ENCODE data around the gene CEP170B.
"Not testable (repeated sequence)": the region's sequence is repeated elsewhere in the genome, so short reads cannot be mapped to it uniquely, and the experiment has no call there.

Gene CEP170B

GRCh38 chr14:104882325-104882973 lies 17.4 kb downstream of the CEP170B start:
- Histone ChIP-seq H3K4me1 (ENCODE audit: control insufficient read depth, low read depth, low read length) (no peaks in the 10 kb centered on the region), H3K4me3 (ENCODE audit: low read length) (no peak overlapping the region), H3K27me3 (ENCODE audit: insufficient read depth, low read length, poor library complexity) (no peaks in the 10 kb centered on the region), H4K5ac (ENCODE audit: low read length) (no peak overlapping the region), H3K79me1 (ENCODE audit: low read length) (no peaks in the 10 kb centered on the region), H3K79me2 (ENCODE audit: control insufficient read depth, insufficient read depth, low read length) (no peaks in the 10 kb centered on the region), H2BK15ac (replicated peaks; ENCODE audit: low read depth) (no peak overlapping the region), H3K23ac (ENCODE audit: low read length) (no peak overlapping the region), H3K4me2 (ENCODE audit: low read length) (no peak overlapping the region), H3K36me3 (ENCODE audit: control insufficient read depth, insufficient read depth, low read length) (no peaks in the 10 kb centered on the region), H2BK5ac (ENCODE audit: low read length) (no peak overlapping the region), H4K8ac (ENCODE audit: low read depth, low read length) (no peak overlapping the region), H2AK5ac (ENCODE audit: low read length) (no peak overlapping the region), H3K4ac (ENCODE audit: low read depth, low read length) (no peak overlapping the region), H3K27ac (ENCODE audit: low read depth, low read length) (no peak overlapping the region), H2BK120ac (ENCODE audit: low read depth, low read length) (no peak overlapping the region), H3K56ac (ENCODE audit: low read length) (no peak overlapping the region), H3K18ac (ENCODE audit: low read length) (no peak overlapping the region), H3K9ac (ENCODE audit: low read length) (no peak overlapping the region)
- DNase-seq, result peak; percentile 74
- no CpG with 5 or more reads among the region's 13 CpGs for WGBS (ENCODE audit: extremely low coverage, insufficient coverage, low lambda C conversion rate)

GRCh38 chr14:104882991-104883660 lies 18.1 kb downstream of the CEP170B start:
- no peak for DNase-seq
- no peak overlapping the region for H4K5ac ChIP-seq (ENCODE audit: low read length)
- no peak overlapping the region for H2BK120ac ChIP-seq (ENCODE audit: low read depth, low read length)

GRCh38 chr14:104883681-104884361 lies 18.8 kb downstream of the CEP170B start:
- no peak overlapping the region for H2BK15ac ChIP-seq (replicated peaks; ENCODE audit: low read depth)
- no peak overlapping the region for H3K27ac ChIP-seq (ENCODE audit: low read depth, low read length)
- no peaks in the 10 kb centered on the region for H3K79me1 ChIP-seq (ENCODE audit: low read length)
- H4K8ac ChIP-seq (ENCODE audit: low read depth, low read length), result no peak overlapping the region
- H3K36me3 ChIP-seq (ENCODE audit: control insufficient read depth, insufficient read depth, low read length), result no peaks in the 10 kb centered on the region
- H4K5ac ChIP-seq (ENCODE audit: low read length), result no peak overlapping the region
- no peak for DNase-seq
- no peak overlapping the region for H2BK5ac ChIP-seq (ENCODE audit: low read length)
- H3K9ac ChIP-seq (ENCODE audit: low read length), result no peak overlapping the region
- no peak overlapping the region for H3K18ac ChIP-seq (ENCODE audit: low read length)
- no peak overlapping the region for H2BK120ac ChIP-seq (ENCODE audit: low read depth, low read length)
- no peak overlapping the region for H2AK5ac ChIP-seq (ENCODE audit: low read length)
- no peak overlapping the region for H3K23ac ChIP-seq (ENCODE audit: low read length)
- H3K56ac ChIP-seq (ENCODE audit: low read length), result no peak overlapping the region
- no peak overlapping the region for H3K4me2 ChIP-seq (ENCODE audit: low read length)
- H3K4me3 ChIP-seq (ENCODE audit: low read length), result no peak overlapping the region
- no peaks in the 10 kb centered on the region for H3K27me3 ChIP-seq (ENCODE audit: insufficient read depth, low read length, poor library complexity)
- no CpG with 5 or more reads among the region's 49 CpGs for WGBS (ENCODE audit: extremely low coverage, insufficient coverage, low lambda C conversion rate)
- no peaks in the 10 kb centered on the region for H3K79me2 ChIP-seq (ENCODE audit: control insufficient read depth, insufficient read depth, low read length)
- H3K4me1 ChIP-seq (ENCODE audit: control insufficient read depth, low read depth, low read length), result no peaks in the 10 kb centered on the region
- H3K4ac ChIP-seq (ENCODE audit: low read depth, low read length), result no peak overlapping the region

More at GRCh38 chr14:104882991-104883660, 18.1 kb downstream of the CEP170B start:
- no peak overlapping the region for H3K4me3 ChIP-seq (ENCODE audit: low read length)
- no peaks in the 10 kb centered on the region for H3K79me1 ChIP-seq (ENCODE audit: low read length)
- no CpG with 5 or more reads among the region's 38 CpGs for WGBS (ENCODE audit: extremely low coverage, insufficient coverage, low lambda C conversion rate)
- no peak overlapping the region for H4K8ac ChIP-seq (ENCODE audit: low read depth, low read length)
- H3K4me1 ChIP-seq (ENCODE audit: control insufficient read depth, low read depth, low read length), result no peaks in the 10 kb centered on the region
- H3K27me3 ChIP-seq (ENCODE audit: insufficient read depth, low read length, poor library complexity), result no peaks in the 10 kb centered on the region
- no peak overlapping the region for H3K23ac ChIP-seq (ENCODE audit: low read length)
- H3K4me2 ChIP-seq (ENCODE audit: low read length), result no peak overlapping the region
- H2BK5ac ChIP-seq (ENCODE audit: low read length), result no peak overlapping the region
- H2BK15ac ChIP-seq (replicated peaks; ENCODE audit: low read depth), result no peak overlapping the region
- H2AK5ac ChIP-seq (ENCODE audit: low read length), result no peak overlapping the region
- no peak overlapping the region for H3K18ac ChIP-seq (ENCODE audit: low read length)
- H3K56ac ChIP-seq (ENCODE audit: low read length), result no peak overlapping the region
- no peak overlapping the region for H3K4ac ChIP-seq (ENCODE audit: low read depth, low read length)
- no peaks in the 10 kb centered on the region for H3K79me2 ChIP-seq (ENCODE audit: control insufficient read depth, insufficient read depth, low read length)
- H3K9ac ChIP-seq (ENCODE audit: low read length), result no peak overlapping the region
- no peak overlapping the region for H3K27ac ChIP-seq (ENCODE audit: low read depth, low read length)
- no peaks in the 10 kb centered on the region for H3K36me3 ChIP-seq (ENCODE audit: control insufficient read depth, insufficient read depth, low read length)

GRCh38 chr14:104884381-104884780 lies 19.3 kb downstream of the CEP170B start:
- not testable (repeated sequence) for H3K56ac ChIP-seq (ENCODE audit: low read length); H3K9ac ChIP-seq (ENCODE audit: low read length); H3K4me1 ChIP-seq (ENCODE audit: control insufficient read depth, low read depth, low read length); H2BK120ac ChIP-seq (ENCODE audit: low read depth, low read length); H3K27me3 ChIP-seq (ENCODE audit: insufficient read depth, low read length, poor library complexity); H3K27ac ChIP-seq (ENCODE audit: low read depth, low read length); H3K79me2 ChIP-seq (ENCODE audit: control insufficient read depth, insufficient read depth, low read length); H3K4me2 ChIP-seq (ENCODE audit: low read length); H3K4me3 ChIP-seq (ENCODE audit: low read length); H3K23ac ChIP-seq (ENCODE audit: low read length); H3K79me1 ChIP-seq (ENCODE audit: low read length); DNase-seq; H4K8ac ChIP-seq (ENCODE audit: low read depth, low read length); H2BK15ac ChIP-seq (replicated peaks; ENCODE audit: low read depth); H3K18ac ChIP-seq (ENCODE audit: low read length); H2AK5ac ChIP-seq (ENCODE audit: low read length); H3K4ac ChIP-seq (ENCODE audit: low read depth, low read length); H4K5ac ChIP-seq (ENCODE audit: low read length); H3K36me3 ChIP-seq (ENCODE audit: control insufficient read depth, insufficient read depth, low read length); H2BK5ac ChIP-seq (ENCODE audit: low read length)
- WGBS (ENCODE audit: extremely low coverage, insufficient coverage, low lambda C conversion rate), result no CpG with 5 or more reads among the region's 34 CpGs

GRCh38 chr14:104885031-104885972 lies 20.2 kb downstream of the CEP170B start:
- Histone ChIP-seq H3K36me3 (ENCODE audit: control insufficient read depth, insufficient read depth, low read length) (no peaks in the 10 kb centered on the region), H3K79me2 (ENCODE audit: control insufficient read depth, insufficient read depth, low read length) (no peaks in the 10 kb centered on the region), H2BK120ac (ENCODE audit: low read depth, low read length) (no peak overlapping the region), H3K9ac (ENCODE audit: low read length) (no peak overlapping the region), H3K4ac (ENCODE audit: low read depth, low read length) (no peak overlapping the region), H2AK5ac (ENCODE audit: low read length) (no peak overlapping the region), H2BK15ac (replicated peaks; ENCODE audit: low read depth) (no peak overlapping the region), H4K8ac (ENCODE audit: low read depth, low read length) (no peak overlapping the region), H3K27ac (ENCODE audit: low read depth, low read length) (no peak overlapping the region), H3K56ac (ENCODE audit: low read length) (no peak overlapping the region), H3K79me1 (ENCODE audit: low read length) (no peaks in the 10 kb centered on the region), H2BK5ac (ENCODE audit: low read length) (no peak overlapping the region), H3K23ac (ENCODE audit: low read length) (no peak overlapping the region), H3K27me3 (ENCODE audit: insufficient read depth, low read length, poor library complexity) (no peaks in the 10 kb centered on the region), H3K18ac (ENCODE audit: low read length) (no peak overlapping the region), H3K4me1 (ENCODE audit: control insufficient read depth, low read depth, low read length) (no peaks in the 10 kb centered on the region), H4K5ac (ENCODE audit: low read length) (no peak overlapping the region), H3K4me3 (ENCODE audit: low read length) (no peak overlapping the region), H3K4me2 (ENCODE audit: low read length) (no peak overlapping the region)
- DNase-seq, result no peak
- no CpG with 5 or more reads among the region's 38 CpGs for WGBS (ENCODE audit: extremely low coverage, insufficient coverage, low lambda C conversion rate)
